Sigmoid colon (tissue), 3 donors: ENCODE results near the gene MYLK4.
"Not testable (repeated sequence)": the region's sequence is repeated elsewhere in the genome, so short reads cannot be mapped to it uniquely, and the experiment has no call there.

Source experiments
- CTCF ChIP-seq, 4 experiments: fragments of 450-650 bp in 3 of 4; fragments of 200-600 bp in 1 of 4; IDR thresholded peaks; one replicate each; pipeline ENCODE4 v1.5.1; 2016 to 2019; ENCODE audit warnings: antibody characterized with exemption in 4 of 4, mild to moderate bottlenecking in 3 of 4, moderate library complexity in 2 of 4
- POLR2A ChIP-seq, 2 donors: fragments of 450-650 bp; IDR thresholded peaks; one replicate each; pipeline ENCODE4 v1.6.1; 2016; ENCODE audit warnings: antibody characterized with exemption in 2 of 2, mild to moderate bottlenecking in 2 of 2, moderate library complexity in 2 of 2

DNA sequence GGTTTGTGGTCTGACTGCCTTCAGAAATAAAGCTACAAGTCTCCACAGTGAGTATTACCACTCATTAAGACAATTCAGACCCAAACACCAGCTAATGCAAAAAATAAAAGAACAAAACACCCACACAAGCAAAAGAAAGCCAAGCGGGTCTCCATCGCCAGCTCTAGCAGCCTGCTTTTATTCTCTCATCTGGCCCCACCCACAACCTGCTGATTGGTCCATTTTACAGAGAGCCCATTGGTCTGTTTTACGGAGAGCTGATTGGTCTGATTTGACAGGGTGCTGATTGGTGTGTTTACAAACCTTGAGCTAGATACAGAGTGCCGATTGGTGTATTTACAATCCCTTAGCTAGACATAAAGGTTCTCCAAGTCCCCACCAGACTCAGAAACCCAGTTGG lies 12.1 kb upstream of the MYLK4 start:
- not testable (repeated sequence) for TF ChIP-seq CTCF, POLR2A (IDR thresholded peaks at IDR 0.05)
